GM12874 (cell line): ENCODE results near the gene TMEM218.

ENCODE experiments used
- TF ChIP-seq, protein P1 (sequence below): IDR thresholded peaks from 2 replicates; pipeline ENCODE4 v1.5.1; 2011; ENCODE audit warnings: low read depth, mild to moderate bottlenecking, control low read depth, low read length, moderate library complexity; ENCODE audit not compliant: insufficient read depth

The TMEM218 gene

DNA sequence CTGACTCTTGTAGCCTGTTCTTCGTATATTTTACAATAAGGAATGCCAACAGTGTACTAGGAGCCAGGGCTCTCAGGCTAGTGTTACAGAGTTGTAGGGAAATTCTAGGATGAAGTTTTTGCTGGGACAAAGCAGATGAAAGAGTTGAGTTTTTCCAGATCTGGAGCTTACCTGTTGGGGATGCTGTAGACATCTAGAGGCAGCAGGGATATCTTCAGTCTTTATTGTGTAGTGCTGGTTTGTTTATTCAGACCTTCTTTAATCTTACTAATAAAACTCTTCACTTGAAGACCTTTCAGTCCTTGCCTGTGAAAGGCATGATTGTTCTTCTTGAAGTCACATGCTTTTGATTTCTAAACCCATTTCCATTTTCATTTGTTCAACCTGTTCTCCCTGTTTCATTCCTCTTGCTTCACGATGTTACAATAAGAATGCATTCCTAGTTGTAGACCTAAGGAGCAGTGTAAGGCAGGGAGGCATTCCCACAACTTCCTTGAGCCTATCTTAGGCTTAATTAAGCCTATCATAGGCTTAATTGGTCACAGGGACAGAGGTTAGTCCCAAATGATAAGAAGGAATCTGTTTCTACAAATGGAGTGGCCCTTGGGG lies 56.2 kb downstream of the TMEM218 start:
- TF ChIP-seq, protein P1, sequence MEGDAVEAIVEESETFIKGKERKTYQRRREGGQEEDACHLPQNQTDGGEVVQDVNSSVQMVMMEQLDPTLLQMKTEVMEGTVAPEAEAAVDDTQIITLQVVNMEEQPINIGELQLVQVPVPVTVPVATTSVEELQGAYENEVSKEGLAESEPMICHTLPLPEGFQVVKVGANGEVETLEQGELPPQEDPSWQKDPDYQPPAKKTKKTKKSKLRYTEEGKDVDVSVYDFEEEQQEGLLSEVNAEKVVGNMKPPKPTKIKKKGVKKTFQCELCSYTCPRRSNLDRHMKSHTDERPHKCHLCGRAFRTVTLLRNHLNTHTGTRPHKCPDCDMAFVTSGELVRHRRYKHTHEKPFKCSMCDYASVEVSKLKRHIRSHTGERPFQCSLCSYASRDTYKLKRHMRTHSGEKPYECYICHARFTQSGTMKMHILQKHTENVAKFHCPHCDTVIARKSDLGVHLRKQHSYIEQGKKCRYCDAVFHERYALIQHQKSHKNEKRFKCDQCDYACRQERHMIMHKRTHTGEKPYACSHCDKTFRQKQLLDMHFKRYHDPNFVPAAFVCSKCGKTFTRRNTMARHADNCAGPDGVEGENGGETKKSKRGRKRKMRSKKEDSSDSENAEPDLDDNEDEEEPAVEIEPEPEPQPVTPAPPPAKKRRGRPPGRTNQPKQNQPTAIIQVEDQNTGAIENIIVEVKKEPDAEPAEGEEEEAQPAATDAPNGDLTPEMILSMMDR, result no peak

DNA sequence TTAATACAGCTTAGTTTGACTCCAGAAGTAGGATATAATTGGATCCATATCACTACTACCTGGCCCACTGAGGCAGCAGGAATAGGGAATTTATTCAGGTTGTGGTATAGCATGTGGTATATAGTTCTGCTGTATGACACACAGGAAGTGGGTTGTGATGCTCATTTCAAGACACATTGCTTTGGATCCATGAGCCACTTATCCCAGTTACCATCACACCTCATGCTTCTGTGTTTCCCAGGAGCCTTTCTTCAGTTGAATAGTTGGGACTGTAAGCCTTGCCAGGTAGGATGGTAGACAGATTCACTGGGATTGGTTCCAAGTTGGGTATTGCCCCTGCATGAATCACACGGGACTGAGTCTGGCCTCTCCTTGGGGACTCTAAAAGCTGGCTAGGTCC lies 58.3 kb downstream of the TMEM218 start:
- TF ChIP-seq, protein P1, result no peak

DNA sequence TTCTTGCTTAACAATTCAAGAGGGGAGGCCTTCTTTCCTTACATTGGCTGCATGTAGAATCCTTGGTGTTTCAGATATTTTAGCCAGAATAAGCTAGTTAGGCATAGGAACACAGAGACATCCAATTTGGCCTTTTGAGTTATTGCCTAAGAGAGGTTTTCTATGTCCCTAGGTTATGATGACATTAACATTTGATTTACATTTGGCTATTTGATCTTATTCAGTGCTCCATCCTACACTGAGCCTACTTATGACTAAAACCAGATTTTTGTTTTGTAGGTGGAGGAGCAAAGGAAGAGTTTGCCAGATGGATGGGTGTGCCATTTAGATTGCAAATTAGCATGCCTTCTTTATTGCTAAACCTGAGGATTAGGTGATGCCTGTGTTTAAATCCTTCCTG lies 59.4 kb downstream of the TMEM218 start:
- TF ChIP-seq, protein P1, result no peak

DNA sequence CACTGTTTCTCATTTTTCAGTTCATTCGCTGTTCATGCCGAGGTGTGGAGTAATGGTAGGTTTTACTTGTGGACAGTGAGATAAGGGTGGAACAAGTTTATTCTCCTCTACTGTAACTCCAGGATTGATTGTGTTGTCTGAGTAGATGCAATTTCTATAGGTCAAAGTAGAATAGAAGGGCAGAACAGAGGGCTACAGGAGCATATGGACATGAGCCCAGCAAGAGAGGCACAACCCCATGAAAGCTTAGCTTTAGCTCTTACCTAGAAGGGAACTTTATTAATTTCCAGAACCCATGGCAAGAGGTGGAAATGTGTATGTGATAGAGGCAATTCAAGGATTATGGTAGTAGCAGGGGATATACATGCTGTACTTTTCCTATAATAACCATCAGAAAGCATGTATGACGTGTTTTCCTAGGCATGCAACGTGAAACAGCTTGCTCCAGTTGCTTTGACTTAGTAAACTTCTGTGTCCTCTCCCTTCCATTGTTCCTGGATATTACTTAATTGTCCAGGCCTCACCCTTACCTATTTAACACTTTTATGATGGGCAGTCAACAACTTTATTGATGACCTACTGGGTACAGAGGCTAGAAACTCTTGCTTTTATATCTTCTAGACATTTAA lies 62.1 kb downstream of the TMEM218 start:
- TF ChIP-seq, protein P1, result no peak
